HG02763 (cell line): ENCODE data around the gene PTPRR.

Experiments
- ATAC-seq: cut with Tn5 transposase; IDR thresholded peaks from one replicate; pipeline ENCODE4 v1.9.1; 2021; ENCODE audit warnings: mild to moderate bottlenecking, moderate library complexity; ENCODE audit not compliant: unreplicated experiment

Gene PTPRR

GRCh38 chr12:70920251-70920851 lies at the start of gene PTPRR:
Gene PTPRR, minus strand, starts transcription at chr12:70920738. Its CDS starts 348 bp downstream, at chr12:70920390.
- ATAC-seq: no peak

GRCh38 chr12:70966996-70967790 lies 46.7 kb upstream of the PTPRR start:
- no peak for ATAC-seq

GRCh38 chr12:70966046-70966445 lies 45.5 kb upstream of the PTPRR start:
- ATAC-seq: no peak

- ATAC-seq: no peak
Measured at GRCh38 chr12:70964867-70965510, 44.5 kb upstream of the PTPRR start.

- ATAC-seq: no peak
Measured at GRCh38 chr12:70963081-70963660, 42.6 kb upstream of the PTPRR start.

GRCh38 chr12:70962226-70962794 lies 41.8 kb upstream of the PTPRR start:
- no peak for ATAC-seq

GRCh38 chr12:70960484-70960883 lies 39.9 kb upstream of the PTPRR start:
- no peak for ATAC-seq

GRCh38 chr12:70955415-70955814 lies 34.9 kb upstream of the PTPRR start:
- no peak for ATAC-seq

GRCh38 chr12:70950451-70950850 lies 29.9 kb upstream of the PTPRR start:
- ATAC-seq: no peak

GRCh38 chr12:70948976-70949336 lies 28.4 kb upstream of the PTPRR start:
- no peak for ATAC-seq

GRCh38 chr12:70948236-70948975 lies 27.9 kb upstream of the PTPRR start:
- ATAC-seq: no peak

GRCh38 chr12:70936203-70936813 lies 15.8 kb upstream of the PTPRR start:
- no peak for ATAC-seq

GRCh38 chr12:70933133-70933532 lies 12.6 kb upstream of the PTPRR start:
- ATAC-seq: no peak

GRCh38 chr12:70929029-70929428 lies 8.5 kb upstream of the PTPRR start:
- no peak for ATAC-seq

GRCh38 chr12:70928071-70928470 lies 7.5 kb upstream of the PTPRR start:
- ATAC-seq: no peak

- no peak for ATAC-seq
Measured at GRCh38 chr12:70927356-70927755, 6.8 kb upstream of the PTPRR start.

- ATAC-seq: no peak
Measured at GRCh38 chr12:70925539-70925938, 5.0 kb upstream of the PTPRR start.

GRCh38 chr12:70920891-70921290 lies 353 bp upstream of the PTPRR start:
- ATAC-seq: no peak

GRCh38 chr12:70919597-70920035 lies 922 bp downstream of the PTPRR start:
- no peak for ATAC-seq

GRCh38 chr12:70919176-70919575 lies 1.4 kb downstream of the PTPRR start:
- ATAC-seq: no peak
